ENCODE data around the gene KLHDC4. TPM values are rescaled to one million over a fixed set of nuclear protein-coding genes. Genes with fewer than 3 reads are reported as not detected.

The KLHDC4 gene
- total and polyA plus RNA-seq, 10 of the 15 experiments (the other 5 are each of a cell fraction or from before 2014, with no cell fraction given) = 0.80 to 62.1 (median 32.8) TPM

GRCh38 chr16:87765776-87766484, at the start of gene KLHDC4 (continued):
- TF ChIP-seq E2F8 (IDR thresholded peaks at IDR 0.05; ENCODE audit: low read depth, partially characterized antibody) = peak; percentile 84
- 0 out of 2 replicates have a peak, but pooled peaks have one; percentile 34 for TF ChIP-seq MEF2A (IDR thresholded peaks at IDR 0.05; ENCODE audit: insufficient read depth, low read depth, low read length)
- no peak for TF ChIP-seq ATF2 (IDR thresholded peaks at IDR 0.05; ENCODE audit: low read length)
- no peak for TF ChIP-seq PRDM15 (CRISPR knock-in tag; IDR thresholded peaks at IDR 0.05)
- peak; percentile 38; the same call in 1 of the 2 replicates for TF ChIP-seq NFIC (IDR thresholded peaks at IDR 0.05; ENCODE audit: low read depth, low read length)
- 0 out of 2 replicates have a peak, but pooled peaks have one; percentile 2 for TF ChIP-seq SMC3 (IDR thresholded peaks at IDR 0.05; ENCODE audit: borderline replicate concordance, low read length)
- peak; percentile 82 for TF ChIP-seq SMAD5 (IDR thresholded peaks at IDR 0.05; ENCODE audit: low read depth)
- TF ChIP-seq TCF3 (IDR thresholded peaks at IDR 0.05; ENCODE audit: borderline replicate concordance, insufficient read depth, low read depth, low read length) = 0 out of 2 replicates have a peak, but pooled peaks have one; percentile 70
- peak; percentile 85 for TF ChIP-seq ELK1 (IDR thresholded peaks at IDR 0.05; ENCODE audit: low read depth, low read length)
- no peak for TF ChIP-seq EP300 (IDR thresholded peaks at IDR 0.05; ENCODE audit: borderline replicate concordance in 1 of 2, control insufficient read depth in 1 of 2, low read depth in 2 of 2, low read length in 2 of 2)
- TF ChIP-seq E2F4 (IDR thresholded peaks at IDR 0.05; ENCODE audit: low read depth, low read length) = peak; percentile 61; the same call in 1 of the 2 replicates
- no peak for TF ChIP-seq YBX1 (IDR thresholded peaks at IDR 0.05)
- no peak for TF ChIP-seq NR2C1 (IDR thresholded peaks at IDR 0.05)
- peak; percentile 95 for TF ChIP-seq POLR2A (IDR thresholded peaks at IDR 0.05; ENCODE audit: low read depth, low read length)
- no peak for TF ChIP-seq ESRRA (IDR thresholded peaks at IDR 0.05; ENCODE audit: low read length)
- TF ChIP-seq LARP7 (IDR thresholded peaks at IDR 0.05) = peak; percentile 52; the same call in 1 of the 2 replicates
- peak; percentile 36; the same call in 1 of the 2 replicates for TF ChIP-seq CHD2 (IDR thresholded peaks at IDR 0.05; ENCODE audit: borderline replicate concordance, low read depth, low read length)
- peak; percentile 92 for TF ChIP-seq NBN (IDR thresholded peaks at IDR 0.05)
- TF ChIP-seq MAX (IDR thresholded peaks at IDR 0.05; ENCODE audit: low read depth, low read length) = peak; percentile 82; the same call in 1 of the 2 replicates

Measured in GM12878 (cell line).